Fibroblast of gingiva (primary cell): Measurements from ENCODE around the gene ALKBH2.
A peak's percentile ranks its signal among the peaks of the same experiment; 100 is the strongest.
"Not testable (repeated sequence)": the region's sequence is repeated elsewhere in the genome, so short reads cannot be mapped to it uniquely, and the experiment has no call there.

ENCODE experiments used
- DNase-seq: peaks from one replicate; pipeline ENCODE4 v3.0.0-alpha.2; 2011; ENCODE audit warnings: low read depth

ALKBH2 gene

DNA sequence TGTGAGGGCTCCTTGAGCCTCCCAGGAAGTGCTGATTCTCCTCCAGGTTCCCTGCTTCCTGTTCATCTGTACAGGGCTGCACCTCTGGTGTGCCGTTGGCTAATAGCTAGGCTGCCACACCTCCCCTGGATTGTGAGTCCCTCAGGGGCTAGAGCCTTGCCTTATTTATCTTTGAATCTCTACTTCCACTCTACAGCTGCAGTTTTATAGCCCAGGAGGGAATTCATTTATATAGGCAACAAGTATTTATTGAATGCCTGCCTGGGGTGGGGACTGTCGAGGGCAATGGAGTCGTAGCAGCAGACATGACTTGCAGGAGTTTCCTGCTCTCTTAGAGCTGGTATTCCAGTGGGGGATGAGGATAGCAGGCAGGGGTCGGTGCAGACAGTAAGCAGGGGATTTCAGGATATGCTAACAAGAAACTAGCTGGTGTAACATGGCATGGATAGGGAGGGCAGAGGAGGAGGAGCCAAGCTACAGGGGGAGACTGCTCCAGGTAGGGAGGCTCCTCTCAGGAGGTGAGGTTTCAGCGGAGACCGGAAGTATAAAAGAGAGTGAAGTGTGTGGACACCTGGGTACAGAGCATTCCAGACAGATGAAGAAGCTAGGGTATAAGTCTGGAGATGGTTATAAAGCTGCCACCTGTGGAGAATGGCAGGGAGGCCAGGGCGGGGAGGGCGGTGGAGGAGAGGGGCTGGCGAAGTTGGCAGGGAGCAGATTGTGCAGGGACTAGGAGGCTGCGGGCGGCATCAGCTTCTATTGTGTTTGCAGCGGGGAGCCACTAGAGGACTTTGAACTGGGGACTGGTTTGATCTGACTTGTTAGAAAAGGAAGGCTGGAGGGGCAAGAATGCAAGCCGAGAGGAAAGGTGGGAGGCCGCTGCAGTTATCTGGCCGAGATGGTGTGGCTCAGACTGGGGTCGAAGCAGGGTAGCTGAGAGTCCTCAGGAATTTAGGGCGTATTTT lies 23.7 kb downstream of the ALKBH2 start:
- no peak for DNase-seq

DNA sequence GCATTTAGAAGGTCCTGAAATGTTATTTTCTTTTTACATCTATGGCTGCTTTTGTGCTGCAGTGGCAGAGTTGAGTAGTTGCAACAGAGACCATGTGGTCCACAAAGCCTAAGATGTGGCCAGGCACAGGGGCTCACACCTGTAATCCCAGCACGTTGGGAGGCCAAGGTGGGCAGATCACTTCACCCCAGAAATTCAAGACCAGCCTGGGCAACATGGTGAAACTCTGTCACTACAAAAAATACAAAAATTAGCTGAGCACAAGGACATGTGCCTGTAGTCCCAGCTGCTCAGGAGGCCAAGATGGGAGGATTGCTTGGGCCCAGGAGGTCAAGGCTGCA lies 27.4 kb downstream of the ALKBH2 start:
- DNase-seq, result no peak

GRCh38 chr12:109065154-109065852 lies 28.0 kb downstream of the ALKBH2 start:
- no peak for DNase-seq

GRCh38 chr12:109064143-109064542 lies 29.1 kb downstream of the ALKBH2 start:
- no peak for DNase-seq

DNA sequence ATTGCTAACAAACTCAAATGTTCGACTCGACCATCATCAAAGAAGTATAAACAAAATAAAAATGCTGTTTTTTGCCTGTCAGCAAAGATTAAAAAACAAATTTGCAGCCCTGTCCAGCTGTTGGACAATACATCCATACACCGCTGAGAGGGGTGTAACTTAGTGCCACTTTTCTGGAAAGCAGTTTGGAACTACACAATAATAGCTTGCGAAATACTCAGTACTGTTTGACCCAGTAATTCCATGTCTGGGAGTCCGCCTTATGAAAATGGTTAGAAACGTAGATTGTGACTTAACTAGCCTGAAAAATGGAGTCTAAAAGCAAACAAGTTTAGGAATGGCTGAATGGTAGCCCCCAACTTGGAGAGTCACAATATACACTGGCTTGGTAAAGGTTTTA lies 34.5 kb downstream of the ALKBH2 start:
- no peak for DNase-seq

DNA sequence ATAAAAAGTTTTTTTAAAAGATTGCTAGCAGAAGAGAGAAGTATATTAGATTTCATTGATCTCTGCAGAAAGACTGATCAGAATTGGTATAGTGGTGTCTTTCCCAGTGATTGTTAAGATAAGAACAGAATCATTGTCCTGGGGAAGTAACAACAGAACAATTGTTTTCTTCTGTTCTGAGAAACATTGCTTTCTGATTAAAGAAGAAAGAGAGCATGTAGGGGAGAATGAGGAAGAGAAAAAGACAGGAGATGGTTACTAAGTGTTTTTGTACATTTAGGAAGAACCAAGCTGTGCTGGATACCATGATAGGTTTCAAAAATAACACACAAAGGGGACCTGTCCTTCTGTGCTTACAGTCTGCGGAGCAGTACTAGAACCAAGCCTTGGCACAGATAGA lies 35.9 kb downstream of the ALKBH2 start:
- no peak for DNase-seq

GRCh38 chr12:109056891-109057290 lies 36.4 kb downstream of the ALKBH2 start:
- no peak for DNase-seq

DNA sequence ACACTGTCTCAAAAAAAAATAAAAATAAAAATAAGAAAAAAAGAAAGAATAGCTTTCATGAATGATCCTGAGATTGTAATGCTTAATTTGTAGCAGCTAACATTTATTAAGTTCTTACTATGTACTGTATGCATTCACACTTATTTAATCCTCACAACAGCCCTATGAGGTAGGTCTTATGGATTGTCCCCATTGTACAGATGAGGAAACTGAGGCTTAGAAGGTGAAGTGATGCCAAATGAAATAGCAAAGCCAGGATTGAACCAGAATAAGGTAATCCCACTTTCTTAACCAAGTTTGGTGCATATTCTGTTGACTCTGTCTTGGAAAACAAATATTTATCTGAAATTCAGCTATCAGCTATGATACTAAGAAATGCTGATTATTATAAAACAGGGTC lies 38.8 kb downstream of the ALKBH2 start:
- DNase-seq, result no peak

DNA sequence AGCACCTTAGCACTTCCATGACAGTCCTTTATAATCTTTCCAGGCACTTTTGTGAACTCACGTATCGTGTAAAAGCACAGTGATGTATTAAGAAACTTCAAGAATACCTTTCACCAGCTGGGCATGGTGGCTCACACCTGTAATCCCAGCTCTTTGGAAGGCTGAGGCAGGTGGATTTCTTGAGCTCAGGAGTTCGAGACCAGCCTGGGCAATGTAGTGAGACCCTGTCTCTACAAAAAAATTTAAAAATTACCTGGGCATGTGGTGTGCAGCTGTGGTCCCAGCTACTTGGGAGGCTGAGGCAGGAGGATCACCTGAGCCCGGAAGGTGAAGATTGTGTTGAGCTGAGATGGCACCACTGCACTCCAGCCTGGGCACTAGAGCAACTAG lies 39.2 kb downstream of the ALKBH2 start:
- DNase-seq, result not testable (repeated sequence)

GRCh38 chr12:109053382-109054123 lies 39.7 kb downstream of the ALKBH2 start:
- no peak for DNase-seq

- DNase-seq, result peak; percentile 85
These were observed 40.6 kb downstream of the ALKBH2 start, which contains the start of gene USP30 for GRCh38 chr12:109052414-109053323. Gene USP30 (plus strand): TSS chr12:109052576. CDS start chr12:109052679, 103 bp downstream.

DNA sequence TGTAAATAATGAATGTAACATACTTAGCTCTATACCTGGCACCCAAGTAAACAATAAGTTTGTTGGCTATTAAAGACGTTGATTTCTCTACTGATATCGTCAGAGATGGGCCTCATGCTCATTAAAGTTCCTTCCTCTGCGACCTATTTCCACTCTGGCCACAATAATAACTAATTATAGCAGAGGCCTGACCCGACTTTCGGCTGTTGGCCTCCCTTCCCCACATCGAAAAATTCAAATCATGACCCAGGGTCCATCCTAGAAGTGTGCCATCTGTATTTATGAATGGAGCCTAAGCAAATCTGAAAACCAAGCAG lies 41.2 kb downstream of the ALKBH2 start:
- DNase-seq, result no peak

DNA sequence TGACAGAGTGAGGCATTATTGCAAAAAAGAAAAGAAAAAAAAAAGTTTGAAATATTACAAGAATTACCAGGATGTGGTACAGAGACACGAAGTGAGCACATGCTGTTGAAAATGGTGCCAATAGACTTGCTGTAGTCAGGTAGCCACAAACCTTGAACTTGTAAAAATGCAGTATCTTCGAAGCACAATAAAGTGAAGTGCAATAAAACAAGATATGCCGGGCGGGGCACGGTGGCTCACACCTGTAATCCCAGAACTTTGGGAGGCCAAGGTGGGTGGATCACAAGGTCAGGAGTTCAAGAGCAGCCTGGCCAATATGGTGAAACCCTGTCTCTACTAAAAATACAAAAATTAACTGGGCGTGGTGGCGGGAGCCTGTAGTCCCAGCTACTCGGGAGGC lies 43.5 kb downstream of the ALKBH2 start:
- not testable (repeated sequence) for DNase-seq

- DNase-seq, result not testable (repeated sequence)
These were observed 44.6 kb downstream of the ALKBH2 start for GRCh38 chr12:109048706-109049105.

DNA sequence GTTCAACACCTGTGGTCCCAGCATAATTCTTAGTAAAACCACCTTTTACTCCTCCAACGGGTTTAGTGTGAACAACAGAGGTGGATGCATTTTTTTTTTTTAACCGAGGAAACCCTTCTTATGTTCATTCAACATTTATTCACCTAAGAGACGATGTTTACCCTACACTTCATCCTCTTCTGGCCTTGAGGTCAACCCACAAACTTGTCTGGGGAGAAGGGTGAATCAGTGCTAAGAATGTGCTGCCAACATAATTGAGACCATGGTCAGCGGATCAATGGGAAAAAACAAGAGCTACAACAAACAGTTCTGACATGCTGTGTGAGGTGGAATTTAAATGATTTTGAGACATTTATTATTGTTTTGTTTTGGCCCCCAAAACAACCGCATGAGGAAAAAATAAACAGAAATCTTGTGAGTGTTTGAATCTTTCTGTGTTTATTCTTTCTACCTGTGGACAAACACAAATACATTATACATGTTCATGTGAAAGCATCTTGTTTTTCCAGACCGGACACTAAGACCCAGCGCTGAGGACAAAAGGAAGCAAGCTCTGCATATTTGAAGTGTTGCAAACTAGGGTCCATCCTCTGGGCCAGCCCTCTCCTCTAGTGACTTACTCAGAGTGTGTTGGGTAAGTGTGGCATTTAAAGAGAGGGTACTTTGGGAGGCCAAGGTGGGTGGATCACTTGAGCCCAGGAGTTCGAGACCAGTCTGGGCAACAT lies 46.0 kb downstream of the ALKBH2 start:
- no peak for DNase-seq

DNA sequence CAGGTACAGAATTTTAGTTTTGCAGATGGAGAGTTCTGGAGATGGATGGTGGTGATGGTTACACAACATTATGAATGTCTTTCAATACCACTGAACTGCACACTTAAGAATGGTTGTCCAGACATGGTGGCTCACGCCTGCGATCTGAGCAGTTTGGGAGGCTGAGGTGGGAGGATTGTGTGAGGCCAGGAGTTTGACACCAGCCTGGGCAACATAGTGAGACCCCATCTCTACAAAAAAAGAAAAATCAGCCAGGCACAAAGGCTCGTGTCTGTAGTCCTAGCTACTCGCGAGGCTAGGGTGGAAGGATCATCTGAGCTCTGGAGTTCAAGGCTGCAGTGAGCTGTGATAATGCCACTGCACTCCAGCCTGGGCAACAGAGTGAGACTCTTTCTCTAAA lies 49.0 kb downstream of the ALKBH2 start:
- DNase-seq, result no peak
